GM19463 (cell line): Measurements from ENCODE around the gene CDCP1.
A peak's percentile ranks its signal among the peaks of the same experiment; 100 is the strongest.

Source experiments
- ATAC-seq: cut with Tn5 transposase; IDR thresholded peaks from one replicate; pipeline ENCODE4 v1.9.1; 2021; ENCODE audit warnings: mild to moderate bottlenecking, moderate library complexity; ENCODE audit not compliant: unreplicated experiment

The CDCP1 gene

GRCh38 chr3:45145681-45146614, at the start of gene CDCP1:
Gene CDCP1, minus strand, starts transcription at chr3:45146378. Its CDS starts 91 bp downstream, at chr3:45146287.
- ATAC-seq = peak; percentile 52

DNA sequence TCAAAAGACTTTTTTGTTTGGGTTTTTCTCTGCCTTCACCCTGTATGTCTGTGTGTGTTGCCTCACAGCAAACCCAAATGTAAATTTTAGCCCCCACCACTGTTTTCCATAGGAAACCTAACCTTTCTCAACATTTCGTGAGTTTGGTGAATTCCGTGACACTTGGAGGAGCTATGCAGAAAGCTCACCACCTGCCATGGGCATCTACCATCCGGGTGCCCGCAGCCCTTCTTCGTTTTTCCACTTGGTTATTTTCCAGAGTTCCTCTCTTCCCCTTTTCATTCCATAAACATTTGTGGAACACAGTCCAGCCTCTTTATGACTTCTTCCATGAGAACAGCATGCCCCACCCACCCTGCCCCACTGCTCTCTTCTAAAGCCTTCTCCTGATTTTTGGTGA, 48.6 kb upstream of the CDCP1 start:
- no peak for ATAC-seq

DNA sequence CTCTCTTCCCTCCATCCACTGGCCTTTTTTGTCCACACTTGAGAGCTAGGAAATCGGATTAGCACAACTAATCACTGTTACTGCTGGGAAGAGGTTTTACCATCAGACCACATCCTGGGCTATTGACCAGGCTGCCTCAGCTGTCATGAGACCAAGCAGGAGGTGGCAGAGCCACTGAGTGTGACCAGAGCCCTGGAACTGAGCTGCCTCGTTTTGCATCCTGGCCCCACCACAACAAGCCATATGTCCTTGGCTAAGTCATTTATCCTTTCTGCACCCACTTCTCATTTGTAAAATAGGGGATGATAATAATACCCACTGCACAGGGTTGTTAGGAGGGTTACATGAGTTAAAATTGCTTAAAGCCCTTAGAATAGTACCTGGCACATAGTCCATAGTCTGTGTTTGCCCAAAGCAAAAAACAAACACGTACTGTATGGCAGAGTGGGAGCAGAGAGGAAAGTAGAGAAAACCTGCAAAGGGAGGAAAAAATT, 45.8 kb upstream of the CDCP1 start:
- no peak for ATAC-seq

GRCh38 chr3:45191424-45191823, 45.2 kb upstream of the CDCP1 start:
- ATAC-seq = no peak

GRCh38 chr3:45188719-45189659, 42.8 kb upstream of the CDCP1 start:
- no peak for ATAC-seq

DNA sequence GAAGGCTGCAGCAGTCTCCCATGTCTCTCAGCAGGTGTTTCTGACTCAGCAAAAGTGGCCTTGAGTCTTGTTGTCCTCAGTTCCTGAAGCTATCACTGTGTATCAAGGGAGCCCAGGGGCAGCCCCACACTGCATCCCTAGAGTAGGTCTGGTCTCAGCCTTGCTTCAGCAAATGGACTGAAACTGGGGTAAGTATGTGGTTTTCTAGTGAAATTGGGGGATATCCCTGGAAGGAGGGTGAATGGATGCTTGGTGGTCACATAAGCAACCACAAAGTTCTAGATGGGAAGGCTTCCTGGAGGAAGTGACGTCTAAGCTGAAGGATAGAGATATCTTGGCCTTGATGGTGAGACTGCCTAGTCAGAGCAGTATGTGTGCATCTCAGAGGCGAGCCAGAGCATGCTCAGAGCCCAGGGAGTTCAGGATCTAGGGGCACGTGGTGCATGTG, 41.5 kb upstream of the CDCP1 start:
- ATAC-seq = no peak

- no peak for ATAC-seq
Observed at GRCh38 chr3:45186871-45187270, 40.7 kb upstream of the CDCP1 start.

DNA sequence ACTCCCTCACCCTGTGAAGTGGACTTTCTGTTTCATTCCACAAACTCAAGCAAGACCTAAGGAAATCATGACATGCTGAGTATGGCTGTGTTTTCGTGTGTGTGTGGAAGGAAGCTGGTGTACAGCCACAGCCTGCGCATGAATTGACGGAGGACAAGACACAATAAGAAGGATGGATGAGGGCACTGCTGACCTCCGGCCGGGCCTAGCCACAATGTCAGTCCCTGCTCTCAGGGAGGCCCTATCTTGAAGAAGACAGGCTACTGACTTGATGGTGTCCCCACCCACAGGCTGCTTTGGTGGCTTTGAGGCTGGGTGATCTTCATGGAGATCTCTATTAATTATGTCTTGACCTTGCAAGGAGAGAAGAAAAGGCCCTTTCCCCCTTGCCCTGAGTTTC, 39.3 kb upstream of the CDCP1 start:
- ATAC-seq = no peak

- ATAC-seq = no peak
Observed at GRCh38 chr3:45185052-45185451, 38.9 kb upstream of the CDCP1 start.

- no peak for ATAC-seq
Observed at GRCh38 chr3:45183872-45184262, 37.7 kb upstream of the CDCP1 start.

- ATAC-seq = no peak
Observed at GRCh38 chr3:45182915-45183871, 37.0 kb upstream of the CDCP1 start.

GRCh38 chr3:45181496-45181895, 35.3 kb upstream of the CDCP1 start:
- ATAC-seq = no peak

DNA sequence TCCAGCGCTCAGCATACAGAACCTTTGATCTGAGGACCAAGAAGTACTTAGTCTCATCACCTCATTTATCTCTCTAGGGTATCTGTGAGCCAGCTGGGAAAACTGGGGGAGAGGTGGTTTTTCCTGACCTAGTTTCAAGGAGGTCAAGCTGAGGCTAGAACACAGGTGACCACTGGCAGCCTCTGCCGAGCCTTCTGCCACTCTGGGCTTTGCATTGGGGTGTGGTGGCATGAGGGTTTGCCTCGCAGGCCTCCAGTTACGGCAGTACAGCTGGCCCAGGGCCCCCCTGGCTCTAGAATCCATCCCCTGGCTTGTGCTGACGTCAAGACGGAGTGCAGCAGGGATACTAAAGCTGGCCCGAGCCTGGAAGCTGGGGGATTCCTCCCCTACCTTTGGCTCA, 34.7 kb upstream of the CDCP1 start:
- ATAC-seq = no peak

DNA sequence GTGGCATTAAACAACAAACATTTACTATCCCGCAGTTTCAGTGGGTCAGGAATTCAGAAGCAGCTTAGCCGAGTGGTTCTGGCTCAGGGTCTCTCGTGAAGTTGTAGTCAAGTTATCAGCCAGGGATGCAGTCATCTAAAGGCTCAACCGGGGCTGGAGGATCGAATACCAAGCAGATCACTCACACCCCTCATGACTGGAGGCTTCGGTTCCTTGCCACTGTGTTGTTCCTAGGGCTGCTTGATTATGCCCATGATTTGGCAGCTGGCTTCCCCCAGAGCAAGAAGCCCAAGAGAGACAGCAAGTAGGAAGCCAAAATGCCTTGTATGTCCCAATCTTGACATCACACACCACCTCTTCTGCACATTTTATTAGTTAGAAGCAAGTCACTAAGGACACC, 33.9 kb upstream of the CDCP1 start:
- ATAC-seq = no peak

DNA sequence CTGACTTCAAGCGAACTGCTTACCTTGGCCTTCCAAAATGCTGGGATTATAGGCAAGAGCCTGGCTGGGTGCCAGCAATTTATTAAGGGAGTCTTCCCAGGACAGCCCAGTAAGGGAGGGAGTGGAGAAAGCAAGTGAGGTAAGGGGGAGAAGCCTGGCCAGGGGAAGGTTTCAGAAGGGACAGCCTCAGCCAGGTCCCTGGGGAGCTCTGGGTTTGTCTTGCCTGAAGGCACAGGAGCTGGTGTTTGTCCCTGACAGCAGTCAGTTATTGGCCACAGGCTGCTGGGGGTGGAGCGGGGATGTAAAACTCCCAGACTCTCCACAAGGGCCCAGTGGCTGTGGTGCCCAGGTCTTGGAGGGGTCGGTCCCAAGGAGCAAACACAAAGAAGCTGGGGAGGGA, 33.0 kb upstream of the CDCP1 start:
- ATAC-seq = no peak

- ATAC-seq = no peak
Observed at GRCh38 chr3:45178183-45179023, 32.2 kb upstream of the CDCP1 start.

DNA sequence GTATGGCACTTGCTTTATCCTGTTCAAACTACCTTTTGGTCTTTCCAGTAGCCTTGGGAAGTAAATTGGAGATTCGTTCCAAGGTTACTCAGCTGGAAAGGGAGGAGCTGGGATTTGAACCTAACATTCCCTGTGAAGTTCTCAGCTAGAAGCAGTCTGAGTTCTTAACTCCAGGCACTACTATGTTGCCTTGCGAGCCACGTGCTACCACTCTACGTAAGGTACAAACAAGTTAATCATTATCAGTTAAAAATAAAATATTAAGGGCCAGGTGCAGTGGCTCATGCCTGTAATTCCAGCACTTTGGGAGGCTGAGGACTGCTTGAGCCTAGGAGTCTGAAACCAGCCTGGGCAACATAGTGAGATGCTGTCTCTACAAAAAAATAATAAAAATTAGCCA, 30.7 kb upstream of the CDCP1 start:
- no peak for ATAC-seq

DNA sequence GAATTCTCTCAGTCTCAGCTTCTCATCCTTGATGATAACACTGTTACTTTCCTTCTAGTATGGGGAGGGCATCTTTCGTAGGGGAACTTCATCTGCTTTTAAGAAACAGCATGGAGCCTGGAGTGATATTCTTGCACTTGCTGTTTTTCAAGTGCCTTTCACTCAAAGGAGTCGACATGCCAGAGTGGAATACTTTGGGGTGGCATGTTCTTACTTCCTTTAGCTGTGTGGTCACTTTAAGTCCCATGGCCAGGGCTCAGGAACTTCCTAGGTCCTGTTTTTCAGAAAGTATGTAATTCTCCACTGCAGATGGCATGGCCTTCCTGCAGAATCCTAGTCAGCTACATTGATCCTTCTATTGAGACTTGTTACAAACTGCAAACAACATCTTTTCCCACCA, 28.1 kb upstream of the CDCP1 start:
- no peak for ATAC-seq

DNA sequence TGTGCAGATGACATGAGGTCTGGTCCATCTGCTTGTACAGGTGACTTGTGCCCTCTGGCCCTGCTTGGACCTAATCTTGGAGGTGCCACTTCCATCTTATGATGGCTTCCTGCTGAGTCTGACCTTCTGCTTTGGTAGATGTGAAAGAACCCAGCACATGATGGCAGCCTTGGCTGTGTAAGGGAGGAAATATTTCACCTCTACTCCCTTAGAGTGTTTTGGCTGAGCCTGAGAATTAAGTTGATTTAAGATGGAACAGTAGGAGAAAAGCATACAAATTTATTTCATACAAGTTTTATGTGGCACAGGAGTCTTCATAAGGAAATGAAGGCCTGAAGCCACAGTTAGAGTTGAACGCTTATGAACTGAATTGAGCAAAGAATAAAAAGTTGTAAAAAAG, 27.6 kb upstream of the CDCP1 start:
- ATAC-seq = no peak
